Fibroblast of skin of abdomen (primary cell): ENCODE results near the gene CNIH4. TPM values are rescaled to one million over a fixed set of nuclear protein-coding genes. Genes with fewer than 3 reads are reported as not detected.
"Not testable (repeated sequence)": the region's sequence is repeated elsewhere in the genome, so short reads cannot be mapped to it uniquely, and the experiment has no call there.

Experiments
- DNase-seq: peaks from one replicate; pipeline ENCODE4 v3.0.0-alpha.2; 2013
- polyA plus RNA-seq, 2 experiments: library from polyadenylated mRNA; unstranded; fragments of 120-200 nt; gene quantifications; one replicate each; pipeline ENCODE4 v1.2.1, GENCODE V29; 2013; ENCODE audit not compliant: insufficient read length in 2 of 2

Gene CNIH4
- polyA plus RNA-seq (2013, experiment 1 of 2; ENCODE audit: insufficient read length) = 45.8 TPM
- 48.8 TPM for polyA plus RNA-seq (2013, experiment 2 of 2; ENCODE audit: insufficient read length)

GRCh38 chr1:224356685-224357625, at the start of gene CNIH4:
TSS of gene CNIH4 (plus strand) at chr1:224356879. CDS start at chr1:224356925, 46 bp downstream.
- DNase-seq = peak; percentile 96

DNA sequence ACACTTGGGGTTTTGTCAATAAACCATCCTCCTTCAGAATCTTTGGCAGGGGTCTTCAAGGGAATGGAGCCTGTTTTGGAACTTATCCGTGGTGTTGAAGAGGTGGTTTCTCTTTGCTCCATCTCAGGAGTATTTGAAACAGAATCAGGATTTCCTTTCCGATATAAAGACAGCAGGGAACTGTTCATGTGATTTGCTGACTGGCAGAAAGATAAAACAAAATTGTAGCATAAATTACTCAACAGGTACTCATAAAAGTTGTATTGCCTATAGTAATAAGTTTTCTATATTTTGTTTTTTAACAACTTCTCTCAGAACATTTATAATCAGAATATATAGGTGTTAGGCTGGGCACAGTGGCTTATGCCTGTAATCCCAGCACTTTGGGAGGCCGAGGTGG, 48.6 kb upstream of the CNIH4 start:
- no peak for DNase-seq

GRCh38 chr1:224311503-224311902, 45.2 kb upstream of the CNIH4 start:
- peak; percentile 8 for DNase-seq

DNA sequence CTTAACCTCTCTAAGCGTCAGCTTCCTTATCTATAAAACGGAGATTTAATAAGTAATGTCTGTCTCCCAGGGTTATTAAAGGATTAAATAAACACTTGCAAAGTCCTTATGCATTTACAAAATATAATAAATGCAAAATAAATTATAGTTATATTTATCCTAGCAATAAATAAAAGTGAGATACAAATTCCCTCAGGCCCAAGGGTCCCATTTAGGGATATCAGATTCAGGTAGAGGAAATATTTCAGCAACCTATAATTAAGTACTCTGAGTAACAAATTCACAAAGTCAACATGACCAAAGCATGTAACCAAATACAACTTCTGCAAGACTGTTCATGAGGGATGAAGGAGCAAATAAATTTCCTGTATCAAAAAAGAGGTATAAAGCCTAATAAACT, 44.7 kb upstream of the CNIH4 start:
- DNase-seq = no peak

- DNase-seq = no peak
Measured at GRCh38 chr1:224317383-224318045, 39.2 kb upstream of the CNIH4 start.

- DNase-seq = no peak
Measured at GRCh38 chr1:224321706-224322105, 35.0 kb upstream of the CNIH4 start.

- DNase-seq = no peak
Measured at GRCh38 chr1:224325959-224326358, 30.7 kb upstream of the CNIH4 start.

DNA sequence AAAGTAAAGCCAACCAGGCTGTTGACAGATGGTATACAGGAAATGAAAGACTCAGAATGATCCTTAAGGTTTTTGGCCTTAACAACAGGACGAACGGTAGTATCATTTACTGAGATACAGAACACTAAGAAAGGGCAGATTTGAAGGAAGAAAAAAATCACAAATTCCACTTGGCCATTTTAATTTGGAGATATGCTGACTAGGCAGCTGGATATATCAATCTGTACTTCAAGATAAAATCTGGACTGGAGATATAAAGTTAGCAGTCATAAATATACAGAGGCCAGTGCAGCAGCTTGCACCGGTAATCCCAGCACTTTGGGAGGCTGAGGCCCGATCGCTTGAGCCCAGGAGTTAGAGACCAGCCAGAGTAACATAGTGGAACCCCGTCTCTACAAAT, 28.0 kb upstream of the CNIH4 start:
- no peak for DNase-seq

GRCh38 chr1:224329484-224329841, 27.2 kb upstream of the CNIH4 start:
- DNase-seq = no peak

DNA sequence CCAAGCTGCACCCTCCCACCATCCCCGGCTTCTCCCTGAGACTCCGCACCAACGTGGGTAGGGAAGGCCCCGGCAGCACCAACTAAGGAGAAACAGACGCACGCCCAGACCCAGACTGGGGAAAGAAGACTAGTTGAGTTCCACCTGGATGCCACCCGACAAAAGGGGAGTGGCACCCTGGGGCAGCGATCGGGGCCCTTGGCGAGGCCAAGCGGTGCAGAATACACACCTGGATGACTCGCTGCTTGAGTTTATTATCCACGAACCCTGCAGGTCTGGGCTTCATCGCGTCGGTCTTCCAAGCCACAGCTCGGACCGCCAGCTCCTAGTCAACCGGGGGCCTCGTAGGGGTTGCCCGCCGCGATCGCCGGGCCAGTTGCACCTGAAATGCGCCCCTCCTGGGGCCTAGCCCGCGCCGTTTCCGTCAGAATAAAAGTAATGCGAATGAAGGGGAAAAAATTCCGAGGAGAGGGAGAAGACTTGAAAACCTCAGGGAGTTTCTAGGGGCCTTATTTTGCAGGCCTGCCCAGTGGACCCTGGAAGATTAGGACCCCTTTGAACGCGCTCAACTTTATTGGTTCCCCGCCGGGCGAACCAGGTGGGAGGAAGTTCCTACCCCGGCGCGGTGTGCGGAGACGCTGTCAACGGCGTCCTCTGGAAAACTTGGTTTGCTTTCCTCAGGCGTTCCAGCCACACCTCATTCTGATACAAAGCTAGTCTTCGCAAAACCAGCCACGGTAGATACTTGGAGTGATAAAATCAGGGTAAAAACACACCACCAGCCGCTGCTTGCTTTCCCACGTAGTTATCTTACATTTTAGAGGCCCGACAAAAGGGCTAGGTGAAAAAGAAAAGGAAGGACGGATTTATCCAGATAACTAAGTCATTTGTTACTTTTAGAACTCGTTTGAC, 26.6 kb upstream of the CNIH4 start, which contains the start of gene NVL:
TSS of gene NVL (minus strand) at position 331 of the 912 bp plus-strand sequence. CDS start at position 286, 45 bp downstream.
- peak; percentile 90 for DNase-seq

GRCh38 chr1:224331326-224331725, 25.4 kb upstream of the CNIH4 start:
- DNase-seq = no peak

GRCh38 chr1:224331824-224332223, 24.9 kb upstream of the CNIH4 start:
- DNase-seq = no peak

DNA sequence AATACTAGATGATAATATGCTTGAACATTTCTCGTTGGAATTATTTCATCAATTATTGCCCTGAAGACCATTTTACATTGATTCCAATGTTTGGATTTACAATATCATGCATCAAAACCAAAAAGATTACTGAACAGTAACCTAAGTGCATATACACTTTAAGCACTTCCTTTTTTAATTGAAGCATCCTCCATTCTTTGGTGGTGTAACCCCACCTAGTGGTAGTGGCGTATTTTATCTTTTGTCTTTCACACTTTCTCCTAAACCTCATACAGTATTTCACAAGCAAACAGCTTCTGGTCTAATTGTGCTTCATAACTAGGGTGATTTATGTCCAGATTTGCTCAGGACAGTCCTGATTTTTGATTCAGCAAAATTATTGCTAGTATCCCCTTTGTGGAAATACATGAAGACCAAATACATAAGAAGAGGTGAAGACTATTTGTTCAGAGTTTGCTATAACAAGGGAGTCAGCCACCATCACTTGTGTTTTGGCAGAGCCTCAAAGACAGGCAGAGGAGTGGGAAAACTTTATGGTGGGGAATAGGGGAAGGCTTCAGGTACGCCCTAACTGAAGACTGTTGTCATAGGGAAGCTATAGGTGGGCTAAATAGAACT, 23.3 kb upstream of the CNIH4 start:
- peak; percentile 55 for DNase-seq

DNA sequence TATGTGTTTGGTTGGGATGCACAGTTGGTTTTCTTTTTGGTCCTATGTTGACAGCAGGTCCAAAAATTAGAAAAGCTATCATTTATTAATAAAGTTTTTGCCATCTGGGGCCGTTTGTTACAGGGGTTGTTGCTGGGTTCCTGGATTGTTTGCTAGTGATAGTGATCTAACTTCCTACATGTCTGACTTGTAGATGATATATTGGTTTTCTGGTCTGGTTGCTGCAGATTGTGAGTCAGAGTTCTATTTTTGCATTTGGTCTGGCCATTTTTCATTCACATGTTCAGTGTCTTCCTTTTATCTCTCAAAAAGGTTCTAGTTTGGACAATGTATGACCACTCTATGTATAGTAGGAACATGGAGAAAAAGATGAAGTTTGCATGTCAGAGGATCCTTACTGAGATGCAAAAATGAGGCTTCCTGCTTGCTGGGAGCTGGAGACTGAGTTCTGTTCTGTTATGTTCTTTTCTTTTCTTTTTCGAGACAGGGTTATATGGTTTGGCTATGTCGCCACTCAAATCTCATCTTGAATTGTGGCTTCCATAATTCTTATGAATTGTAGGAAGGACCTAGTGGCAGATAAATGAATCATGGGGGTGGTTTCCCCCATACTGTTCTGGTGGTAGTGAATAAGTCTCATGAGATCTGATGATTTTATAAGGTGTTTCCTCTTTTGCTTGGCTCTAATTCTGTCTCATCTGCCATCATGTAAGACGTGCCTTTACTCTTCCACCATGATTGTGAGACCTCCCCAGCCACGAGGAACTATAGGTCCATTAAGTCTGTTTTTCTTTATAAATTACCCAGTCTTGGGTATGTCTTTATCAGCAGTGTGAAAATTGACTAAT, 22.5 kb upstream of the CNIH4 start:
- peak; percentile 60 for DNase-seq

DNA sequence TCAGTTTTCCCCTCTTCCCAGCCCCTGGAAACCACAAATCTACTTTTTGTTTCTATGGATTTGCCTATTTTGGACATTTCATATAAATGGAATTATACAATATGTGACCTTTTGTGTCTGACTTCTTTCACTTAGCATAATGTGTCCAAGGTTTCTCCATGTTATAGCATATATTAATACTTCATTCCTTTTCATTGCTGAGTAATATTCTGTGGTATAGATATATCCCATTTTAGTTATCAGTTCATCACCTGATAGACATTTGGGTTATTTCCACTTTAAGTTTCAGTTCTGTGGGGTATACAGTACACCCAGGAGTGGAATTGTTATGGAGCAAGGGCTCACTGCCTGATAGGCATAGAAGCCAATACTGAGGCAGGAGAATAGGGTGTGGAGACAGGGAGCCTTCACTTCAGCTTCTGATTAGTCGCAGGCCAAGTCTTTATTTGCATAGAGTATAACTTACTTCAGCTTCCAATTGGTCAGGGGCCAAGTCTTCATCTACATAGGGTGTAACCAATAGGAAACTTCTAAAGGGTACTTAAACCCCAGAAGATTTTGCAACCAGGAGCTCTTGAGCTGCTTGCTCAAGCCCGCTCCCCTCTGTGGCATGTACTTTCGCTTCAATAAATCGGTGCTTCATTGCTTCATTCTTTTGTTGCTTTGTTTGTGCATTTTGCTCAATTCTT, 18.4 kb upstream of the CNIH4 start:
- DNase-seq = no peak

DNA sequence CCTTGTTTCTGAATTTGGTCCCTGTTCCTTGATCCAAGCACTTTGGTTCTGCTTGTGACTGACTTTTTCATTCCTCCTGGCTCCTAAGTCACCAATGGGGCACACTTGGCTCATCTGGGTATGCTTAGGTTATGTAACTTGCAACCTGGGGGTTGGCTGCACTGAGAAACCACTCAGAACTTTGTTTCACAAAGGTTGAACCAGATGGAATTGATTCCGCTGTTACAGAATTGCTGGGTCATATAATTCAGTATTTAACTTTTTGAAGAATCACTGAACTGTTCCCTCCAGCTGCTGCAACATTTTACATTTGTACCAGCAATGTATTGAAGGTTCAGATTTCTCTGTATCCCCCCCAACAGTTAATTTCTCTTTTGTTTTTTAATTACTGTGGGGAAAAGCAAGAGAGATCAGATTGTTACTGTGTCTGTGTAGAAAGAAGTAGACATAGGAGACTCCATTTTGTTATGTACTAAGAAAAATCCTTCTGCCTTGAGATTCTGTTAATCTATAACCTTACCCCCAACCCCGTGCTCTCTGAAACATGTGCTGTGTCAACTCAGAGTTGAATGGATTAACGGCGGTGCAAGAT, 17.1 kb upstream of the CNIH4 start:
- DNase-seq = no peak

GRCh38 chr1:224340453-224341384, 16.0 kb upstream of the CNIH4 start:
- not testable (repeated sequence) for DNase-seq

DNA sequence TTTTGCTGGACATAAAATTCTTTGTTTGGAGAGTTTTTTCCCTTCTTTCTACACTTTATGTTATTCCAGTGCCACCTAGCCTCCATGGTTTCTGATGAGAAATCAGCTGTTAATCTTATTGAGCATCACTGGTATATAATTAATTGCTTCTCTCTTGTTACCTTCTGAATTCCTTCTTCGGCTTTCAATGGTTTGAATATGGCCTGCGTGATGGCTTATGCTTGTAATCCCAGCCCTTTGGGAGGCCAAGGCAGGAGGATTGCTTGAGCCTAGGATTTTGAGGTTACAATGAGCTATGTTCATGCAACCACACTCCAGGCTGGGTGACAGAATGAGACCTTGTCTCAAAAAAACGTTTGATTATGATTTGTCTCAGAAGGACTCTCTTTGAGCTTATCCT, 13.0 kb upstream of the CNIH4 start:
- no peak for DNase-seq

- DNase-seq = no peak
Measured at GRCh38 chr1:224348137-224348536, 8.5 kb upstream of the CNIH4 start.
